ENCODE data around the gene UBE2Q2. TPM values are rescaled to one million over a fixed set of nuclear protein-coding genes. Genes with fewer than 3 reads are reported as not detected.

Gene UBE2Q2
- total and polyA plus RNA-seq, 8 donors: 8.7 to 19.4 (median 10.8) TPM

- no peaks in the 10 kb centered on the region for H3K9me3 ChIP-seq
- TF ChIP-seq CTCF (IDR thresholded peaks at IDR 0.05): no peak
- no peak for DNase-seq
- FAIRE-seq: no peak
- no peaks in the 10 kb centered on the region for H3K4me1 ChIP-seq
- intact Hi-C loops (cut with DNase I): loop anchor here in 1 of 3 donors (10.0 kb wide), 1 partner anchor 327 kb away; no protein-coding TSS in a partner anchor
- H3K4me3 ChIP-seq: no peak overlapping the region
- no peaks in the 10 kb centered on the region for H3K27me3 ChIP-seq
- WGBS, 2 donors: 63 to 74% methylated on average over 6 of the region's 6 CpGs
- no peak overlapping the region for H3K27ac ChIP-seq
- H3K36me3 ChIP-seq: no peaks in the 10 kb centered on the region
- no peak for ATAC-seq
Measured at GRCh38 chr15:75817138-75817935, 25.9 kb upstream of the UBE2Q2 start.

DNA sequence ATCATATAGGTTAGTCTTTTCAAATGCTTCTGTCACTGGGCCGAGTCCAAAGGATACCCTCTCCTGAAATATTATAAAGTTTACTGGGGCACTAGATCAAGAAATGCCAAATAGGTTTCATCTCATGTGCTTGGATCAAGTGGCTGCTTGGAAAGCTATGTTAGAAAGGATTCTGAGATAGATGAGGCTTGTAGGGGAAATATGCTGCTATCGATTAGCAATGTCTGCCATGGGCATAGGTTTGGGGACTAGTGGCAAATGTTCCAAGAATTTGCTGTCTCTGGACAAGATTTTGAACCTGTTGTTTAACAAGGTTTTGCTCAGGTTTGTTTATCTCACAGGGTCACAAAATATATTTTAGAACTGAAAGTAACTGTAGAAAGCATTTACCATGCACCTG, 23.0 kb upstream of the UBE2Q2 start:
- FAIRE-seq (no peak), DNase-seq (no peak), ATAC-seq (no peak)
- Histone ChIP-seq H3K9me3 (no peaks in the 10 kb centered on the region), H3K27me3 (no peaks in the 10 kb centered on the region), H3K4me1 (no peaks in the 10 kb centered on the region), H3K27ac (no peak overlapping the region), H3K4me3 (no peak overlapping the region), H3K36me3 (no peaks in the 10 kb centered on the region)
- no peak for TF ChIP-seq CTCF (IDR thresholded peaks at IDR 0.05)
- WGBS, 2 donors: 88 to 94% methylated on average over 2 of the region's 2 CpGs
- intact Hi-C loops (cut with DNase I): no loop called here

- H3K4me3 ChIP-seq: no peak overlapping the region
- no peak overlapping the region for H3K27ac ChIP-seq
- ATAC-seq: no peak
- TF ChIP-seq CTCF (IDR thresholded peaks at IDR 0.05): no peak
- H3K4me1 ChIP-seq: no peaks in the 10 kb centered on the region
- H3K27me3 ChIP-seq: no peaks in the 10 kb centered on the region
- DNase-seq: no peak
- FAIRE-seq: no peak
- WGBS, 2 donors: 87 to 94% methylated on average over 4 of the region's 4 CpGs
- no peaks in the 10 kb centered on the region for H3K9me3 ChIP-seq
- intact Hi-C loops (cut with DNase I): no loop called here
- H3K36me3 ChIP-seq: no peaks in the 10 kb centered on the region
Measured at GRCh38 chr15:75821786-75822345, 21.4 kb upstream of the UBE2Q2 start.

DNA sequence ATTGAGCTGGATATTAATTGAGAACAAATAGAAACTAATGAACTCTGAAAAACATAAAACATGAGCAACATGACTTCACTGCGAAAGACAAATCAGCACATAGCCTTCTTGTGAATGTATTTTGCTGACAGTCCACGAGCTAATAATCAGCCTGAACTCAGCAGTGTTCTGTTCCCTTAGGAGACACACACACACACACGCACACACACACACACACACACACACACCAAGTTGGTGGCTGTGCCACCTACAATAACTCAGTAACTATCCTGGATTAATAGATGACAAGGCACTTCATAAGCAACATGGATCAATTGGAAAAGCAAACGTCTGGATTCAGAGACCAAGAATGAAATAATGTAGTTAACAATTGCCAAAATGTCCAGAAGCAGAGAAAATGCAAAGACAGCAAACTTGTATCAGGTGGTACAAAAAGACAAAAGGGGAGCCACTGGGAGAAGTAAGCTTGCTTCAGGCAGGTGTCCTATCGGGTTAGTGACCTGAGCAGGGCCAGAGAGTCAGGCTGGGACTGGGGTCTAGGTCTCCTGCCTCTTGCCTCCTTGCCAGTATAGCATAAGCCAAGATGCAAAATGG, 20.5 kb upstream of the UBE2Q2 start:
- WGBS, 2 donors: 52 to 54% methylated on average over 5 of the region's 5 CpGs
- intact Hi-C loops (cut with DNase I): no loop called here
- ATAC-seq (peak in 2 of 4 donors; percentile 13 to 62), DNase-seq (peak in 1 of 6 donors; percentile 9), FAIRE-seq (no peak)
- TF ChIP-seq CTCF (IDR thresholded peaks at IDR 0.05): no peak
- Histone ChIP-seq H3K27me3 (no peaks in the 10 kb centered on the region), H3K27ac (no peak overlapping the region), H3K4me3 (no peak overlapping the region), H3K36me3 (no peaks in the 10 kb centered on the region), H3K9me3 (no peaks in the 10 kb centered on the region), H3K4me1 (no peaks in the 10 kb centered on the region)

Data from pancreas (tissue), 10 donors.